CD1c-positive myeloid dendritic cell (primary cell): ENCODE results near the gene CDC5L.

Experiments
- DNase-seq: peaks from one replicate; pipeline ENCODE4 v3.0.0-alpha.2; 2016; ENCODE audit errors: extremely low spot score

CDC5L gene

DNA sequence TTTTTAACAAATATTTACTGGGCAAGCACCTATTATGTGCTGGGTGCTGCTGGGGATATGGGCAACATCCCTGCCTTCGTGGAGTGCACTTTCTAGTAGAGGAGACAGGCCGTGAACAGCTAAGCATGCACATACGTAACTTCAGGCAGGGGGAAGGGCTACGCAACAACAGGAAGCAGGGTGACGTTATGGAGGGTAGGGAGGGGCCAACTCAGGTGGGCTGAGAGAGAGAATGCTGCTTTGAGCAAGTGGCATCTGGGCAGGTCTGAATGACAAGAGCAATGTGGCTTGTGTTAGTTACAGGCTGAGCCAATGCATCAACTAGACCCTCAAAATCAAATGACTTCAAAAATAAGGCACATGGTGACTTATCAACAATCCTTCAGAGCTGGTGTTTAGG lies 112.1 kb downstream of the CDC5L start:
- DNase-seq: no peak
